ENCODE data around the gene DBN1. TPM values are rescaled to one million over a fixed set of nuclear protein-coding genes. Genes with fewer than 3 reads are reported as not detected.

DBN1 gene
- total RNA-seq, 6 experiments from 2014 or later = 346 to 394 (median 358) TPM

DNA sequence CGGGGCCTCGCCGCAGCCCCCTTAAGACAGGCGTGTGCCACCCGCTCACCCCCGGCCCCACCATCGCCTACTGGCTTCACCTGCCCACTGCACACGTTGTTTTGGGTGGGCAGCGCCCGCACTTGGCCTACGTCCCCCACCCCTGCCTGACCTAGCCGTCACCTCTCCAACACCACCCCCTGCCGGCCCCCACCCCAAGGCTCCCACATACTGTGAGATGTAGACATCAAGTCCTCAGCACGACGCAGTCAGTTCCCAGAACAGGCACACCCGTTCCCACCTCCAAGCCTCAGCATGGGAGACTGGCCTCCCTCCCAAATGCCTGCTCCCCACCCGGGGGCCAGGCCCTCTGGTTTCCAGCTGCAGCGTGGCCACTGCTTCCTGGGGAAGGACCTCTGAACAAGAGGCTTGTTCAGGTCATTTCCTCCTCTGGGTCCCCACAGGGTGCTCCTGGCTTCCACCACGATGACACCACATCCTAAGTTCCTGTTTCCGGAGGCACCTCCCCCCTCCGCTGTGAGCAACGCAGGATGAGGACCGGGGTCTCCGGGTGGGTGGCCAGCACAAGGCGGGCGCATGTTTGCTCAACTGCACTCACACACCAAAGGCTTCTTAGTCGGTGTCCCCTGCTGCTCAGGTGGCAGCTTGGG, 11.3 kb downstream of the DBN1 start:
- Mint-ChIP-seq H3K4me1 (ENCODE audit: low read depth) (peaks cover 5% of the 10 kb centered on the region), H3K36me3 (ENCODE audit: low read depth) (peaks cover 32% of the 10 kb centered on the region), H3K9me3 (no peaks in the 10 kb centered on the region), H3K27me3 (ENCODE audit: insufficient read depth) (peaks cover 11% of the 10 kb centered on the region), H3K4me3 (no peak overlapping the region), H3K27ac (0 out of 2 replicates have a peak overlapping the region, but pooled peaks have one; percentile 57)
- no peak for DNase-seq
- TF ChIP-seq, protein P1, sequence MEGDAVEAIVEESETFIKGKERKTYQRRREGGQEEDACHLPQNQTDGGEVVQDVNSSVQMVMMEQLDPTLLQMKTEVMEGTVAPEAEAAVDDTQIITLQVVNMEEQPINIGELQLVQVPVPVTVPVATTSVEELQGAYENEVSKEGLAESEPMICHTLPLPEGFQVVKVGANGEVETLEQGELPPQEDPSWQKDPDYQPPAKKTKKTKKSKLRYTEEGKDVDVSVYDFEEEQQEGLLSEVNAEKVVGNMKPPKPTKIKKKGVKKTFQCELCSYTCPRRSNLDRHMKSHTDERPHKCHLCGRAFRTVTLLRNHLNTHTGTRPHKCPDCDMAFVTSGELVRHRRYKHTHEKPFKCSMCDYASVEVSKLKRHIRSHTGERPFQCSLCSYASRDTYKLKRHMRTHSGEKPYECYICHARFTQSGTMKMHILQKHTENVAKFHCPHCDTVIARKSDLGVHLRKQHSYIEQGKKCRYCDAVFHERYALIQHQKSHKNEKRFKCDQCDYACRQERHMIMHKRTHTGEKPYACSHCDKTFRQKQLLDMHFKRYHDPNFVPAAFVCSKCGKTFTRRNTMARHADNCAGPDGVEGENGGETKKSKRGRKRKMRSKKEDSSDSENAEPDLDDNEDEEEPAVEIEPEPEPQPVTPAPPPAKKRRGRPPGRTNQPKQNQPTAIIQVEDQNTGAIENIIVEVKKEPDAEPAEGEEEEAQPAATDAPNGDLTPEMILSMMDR (IDR thresholded peaks at IDR 0.05) = no peak

DNA sequence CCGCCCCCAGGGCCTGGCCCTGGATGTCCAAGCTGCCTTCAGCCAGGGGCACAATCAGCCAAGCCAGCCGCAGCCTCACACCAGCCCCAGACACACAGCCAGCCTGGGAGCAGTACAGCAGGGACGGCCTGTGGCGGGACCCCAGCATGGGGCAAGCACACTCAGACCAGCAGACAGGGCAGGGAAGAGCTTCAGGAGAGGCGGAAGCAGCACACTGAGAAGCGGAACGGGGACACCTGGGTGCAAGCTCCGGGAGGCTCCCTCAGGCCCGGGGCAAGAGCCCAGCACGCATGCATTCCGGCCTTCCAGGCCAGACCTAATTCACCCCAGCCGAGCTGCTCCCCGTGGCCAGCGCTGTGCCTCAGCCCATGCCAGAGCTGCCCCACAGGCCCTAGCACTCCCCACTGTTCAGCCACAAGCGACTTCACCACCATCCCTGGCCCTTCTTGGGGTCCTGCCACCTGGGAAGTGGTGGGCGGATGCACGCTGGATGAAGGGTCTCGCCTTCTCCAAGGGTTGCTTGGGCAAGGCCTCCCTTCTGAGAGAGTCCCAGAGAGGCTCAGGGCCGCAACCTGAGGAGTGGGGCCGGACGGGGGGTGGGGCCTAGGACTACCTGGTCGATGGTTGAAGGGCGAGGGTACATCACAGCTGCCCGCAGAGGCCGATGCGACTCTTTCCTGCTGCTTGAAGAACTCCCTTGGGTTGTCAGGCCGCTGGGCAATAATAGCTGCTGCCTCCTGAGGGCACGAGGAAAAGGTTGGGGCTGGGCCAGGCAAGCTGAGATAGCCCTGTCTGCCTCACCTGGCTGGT, 13.4 kb downstream of the DBN1 start:
- H3K4me1 Mint-ChIP-seq (ENCODE audit: low read depth) = peaks cover 16% of the 10 kb centered on the region
- H3K27me3 Mint-ChIP-seq (ENCODE audit: insufficient read depth) = peaks cover 12% of the 10 kb centered on the region
- peak overlapping the region; percentile 45; the same call in 1 of the 2 replicates for H3K27ac Mint-ChIP-seq
- no peak overlapping the region for H3K4me3 Mint-ChIP-seq
- TF ChIP-seq, protein P1 (IDR thresholded peaks at IDR 0.05) = no peak
- H3K36me3 Mint-ChIP-seq (ENCODE audit: low read depth) = peaks cover 28% of the 10 kb centered on the region
- no peaks in the 10 kb centered on the region for H3K9me3 Mint-ChIP-seq
- no peak for DNase-seq

DNA sequence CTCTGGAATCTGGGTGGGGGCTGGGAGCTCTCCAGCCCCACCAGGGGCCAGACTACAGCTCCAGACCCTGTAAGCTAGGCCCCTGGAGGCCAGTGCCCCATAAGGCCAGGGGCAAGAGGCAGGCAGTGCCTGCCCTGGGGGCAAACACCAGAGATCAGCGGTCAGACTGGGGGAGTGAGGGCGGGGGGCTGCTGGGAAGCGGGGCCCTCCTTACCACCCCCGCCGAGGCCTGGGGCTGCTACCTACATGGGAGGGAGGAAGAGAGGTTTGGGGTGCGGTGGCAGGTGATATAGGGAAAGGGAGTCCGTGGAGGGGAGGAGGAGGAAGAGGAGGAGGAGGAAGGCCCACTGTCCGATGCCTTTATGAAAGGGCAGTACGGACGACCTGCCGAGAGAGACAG, 14.1 kb downstream of the DBN1 start:
- Mint-ChIP-seq H3K27me3 (ENCODE audit: insufficient read depth) (peaks cover 12% of the 10 kb centered on the region), H3K4me1 (ENCODE audit: low read depth) (peaks cover 16% of the 10 kb centered on the region), H3K4me3 (no peak overlapping the region), H3K36me3 (ENCODE audit: low read depth) (peaks cover 27% of the 10 kb centered on the region), H3K9me3 (no peaks in the 10 kb centered on the region), H3K27ac (peak overlapping the region; percentile 84; the same call in 1 of the 2 replicates)
- no peak for DNase-seq
- TF ChIP-seq, protein P1 (IDR thresholded peaks at IDR 0.05) = no peak

DNA sequence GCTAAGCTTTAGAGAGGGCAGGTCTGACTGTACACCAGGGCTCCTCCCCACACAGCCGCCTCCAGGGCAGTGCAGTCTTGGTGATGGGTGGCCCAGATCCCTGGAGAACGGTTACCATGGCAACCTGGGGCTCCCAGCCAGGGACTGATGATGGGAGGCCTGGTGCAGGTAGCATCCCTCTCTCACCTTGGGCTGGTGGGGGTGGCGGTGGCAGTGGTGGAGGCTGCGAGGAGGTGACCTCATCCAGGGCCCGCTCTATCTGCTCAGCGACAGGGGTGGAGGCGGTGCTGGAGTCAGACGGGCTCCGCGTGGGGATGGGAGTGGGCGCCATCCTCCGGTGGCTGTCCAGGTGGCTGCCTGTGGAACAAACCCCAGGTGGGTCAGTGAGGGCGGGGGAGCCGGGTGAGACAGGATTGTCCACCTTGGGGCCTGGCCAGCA, 14.5 kb downstream of the DBN1 start:
- H3K9me3 Mint-ChIP-seq = no peaks in the 10 kb centered on the region
- peak overlapping the region; percentile 84 for H3K27ac Mint-ChIP-seq
- no peak overlapping the region for H3K4me3 Mint-ChIP-seq
- peaks cover 16% of the 10 kb centered on the region for H3K4me1 Mint-ChIP-seq (ENCODE audit: low read depth)
- peaks cover 27% of the 10 kb centered on the region for H3K36me3 Mint-ChIP-seq (ENCODE audit: low read depth)
- TF ChIP-seq, protein P1 (IDR thresholded peaks at IDR 0.05) = no peak
- peak; percentile 68 for DNase-seq
- H3K27me3 Mint-ChIP-seq (ENCODE audit: insufficient read depth) = peaks cover 14% of the 10 kb centered on the region

DNA sequence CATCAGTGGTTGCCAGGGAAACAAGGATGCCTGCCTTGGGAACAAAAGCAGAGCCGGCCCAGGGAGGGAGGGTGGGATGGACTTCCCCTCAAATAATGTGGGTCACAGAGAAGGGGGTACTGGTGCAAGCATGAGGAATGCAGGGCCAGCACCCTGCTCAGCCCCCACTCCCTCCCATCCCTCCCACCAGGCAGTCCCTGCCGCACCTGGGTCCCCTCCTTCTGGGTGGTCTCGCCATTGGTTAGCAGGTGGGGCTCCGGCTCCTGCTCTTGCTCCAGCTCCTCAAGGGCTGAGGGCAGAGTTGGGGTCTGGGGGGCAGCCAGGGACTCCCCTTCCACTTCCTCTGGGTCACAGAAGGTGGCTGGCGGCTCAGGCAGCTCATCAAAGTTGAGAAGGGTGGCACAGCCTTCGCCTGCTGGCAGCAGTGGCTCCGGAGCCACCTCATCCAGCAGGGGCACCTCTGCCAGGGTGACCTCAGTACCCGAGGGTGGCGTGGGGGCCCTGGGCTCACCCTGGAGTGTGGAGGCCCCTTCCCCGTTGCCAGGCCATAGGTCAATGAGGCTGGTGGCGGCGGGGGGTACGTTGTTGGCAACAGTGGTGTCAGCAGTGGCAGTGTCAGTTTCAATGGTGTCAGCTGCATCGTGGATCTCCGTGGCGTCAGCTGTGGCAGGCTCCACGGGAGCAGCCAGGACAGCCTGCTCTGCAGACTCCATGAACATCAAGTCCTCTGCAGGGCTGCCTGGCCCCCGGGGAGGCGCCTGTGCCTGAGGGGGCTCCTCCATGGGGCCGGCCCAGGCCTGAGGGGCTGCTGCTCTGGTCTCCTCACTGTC, 15.4 kb downstream of the DBN1 start:
- Mint-ChIP-seq H3K4me3 (no peak overlapping the region), H3K9me3 (no peaks in the 10 kb centered on the region; the same call in 1 of the 2 replicates), H3K36me3 (ENCODE audit: low read depth) (peaks cover 20% of the 10 kb centered on the region), H3K27me3 (ENCODE audit: insufficient read depth) (peaks cover 19% of the 10 kb centered on the region), H3K27ac (peak overlapping the region; percentile 84), H3K4me1 (ENCODE audit: low read depth) (peaks cover 16% of the 10 kb centered on the region)
- DNase-seq = no peak
- TF ChIP-seq, protein P1 (IDR thresholded peaks at IDR 0.05) = no peak; the same call in 1 of the 2 replicates

All from HFFc6 (cell line).